WTC11 (cell line): ENCODE data around the gene RAMP1. TPM values are rescaled to one million over a fixed set of nuclear protein-coding genes. Genes with fewer than 3 reads are reported as not detected.

Source experiments
- ATAC-seq: fragments of 200-7000 bp; cut with Tn5 transposase; 2 replicates; pipeline ENCODE4 v1.10.0; 2021; ENCODE audit warnings: mild to moderate bottlenecking, moderate library complexity
- CTCF ChIA-PET: fragments of 300-600 bp; sonication (Branson Sonifier 250); formaldehyde crosslinking; loops from one replicate; lab custom pipeline; 2021; ENCODE audit warnings: antibody characterized with exemption; lab: Charles Lee
- POLR2A ChIA-PET: fragments of 350-600 bp; sonication (Branson Sonifier 250); formaldehyde crosslinking; loops from one replicate; lab custom pipeline; 2021; ENCODE audit warnings: antibody characterized with exemption; lab: Charles Lee
- DNase-seq: peaks from one replicate; pipeline ENCODE4 v3.0.0; 2021; ENCODE audit warnings: low spot score
- H3K27ac Mint-ChIP-seq: 2 replicates; pipeline ENCODE4 v1.8.0; 2021; ENCODE audit warnings: mixed read lengths
- H3K27me3 Mint-ChIP-seq: 2 replicates; pipeline ENCODE4 v1.8.0; 2021; ENCODE audit warnings: low read depth, mild to moderate bottlenecking, moderate library complexity, mixed read lengths
- H3K36me3 Mint-ChIP-seq: 2 replicates; pipeline ENCODE4 v1.8.0; 2021; ENCODE audit warnings: mixed read lengths
- H3K4me1 Mint-ChIP-seq: 2 replicates; pipeline ENCODE4 v1.8.0; 2022; ENCODE audit warnings: mixed read lengths
- H3K4me3 Mint-ChIP-seq: 2 replicates; pipeline ENCODE4 v1.8.0; 2021; ENCODE audit warnings: mild to moderate bottlenecking, moderate library complexity, mixed read lengths
- H3K9me3 Mint-ChIP-seq: 2 replicates; pipeline ENCODE4 v1.8.0; 2021; ENCODE audit warnings: mixed read lengths
- ARID4B ChIP-seq: sonication (generic); formaldehyde crosslinking; IDR thresholded peaks from 2 replicates; pipeline ENCODE4 v1.8.0; 2023; ENCODE audit warnings: missing genetic modification reagents, mild to moderate bottlenecking, borderline replicate concordance
- CDX4 ChIP-seq: fragments of 250-450 bp; sonication (Bioruptor Pico); IDR thresholded peaks from 2 replicates; pipeline ENCODE4 v1.9.0; 2021; ENCODE audit warnings: moderate library complexity, mild to moderate bottlenecking, inconsistent platforms, borderline replicate concordance
- CREB1 ChIP-seq: sonication (generic); formaldehyde crosslinking; IDR thresholded peaks from 2 replicates; pipeline ENCODE4 v1.8.0; 2023; ENCODE audit warnings: mild to moderate bottlenecking, missing genetic modification reagents
- CREM ChIP-seq: sonication (generic); formaldehyde crosslinking; IDR thresholded peaks from 2 replicates; pipeline ENCODE4 v1.8.1; 2022; ENCODE audit warnings: mild to moderate bottlenecking, missing genetic modification reagents, moderate library complexity
- FOXJ3 ChIP-seq: sonication (generic); formaldehyde crosslinking; IDR thresholded peaks from 2 replicates; pipeline ENCODE4 v1.9.0; 2021; ENCODE audit warnings: missing genetic modification reagents, mild to moderate bottlenecking, borderline replicate concordance
- FOXP4 ChIP-seq: sonication (generic); formaldehyde crosslinking; IDR thresholded peaks from 2 replicates; pipeline ENCODE4 v1.8.0; 2022; ENCODE audit warnings: mild to moderate bottlenecking, missing genetic modification reagents
- GRHL2 ChIP-seq: fragments of 250-450 bp; sonication (Bioruptor Pico); IDR thresholded peaks from 2 replicates; pipeline ENCODE4 v1.8.0; 2022; ENCODE audit warnings: mild to moderate bottlenecking, moderate library complexity; ENCODE audit not compliant: insufficient replicate concordance, severe bottlenecking
- KAT7 ChIP-seq: sonication (generic); formaldehyde crosslinking; IDR thresholded peaks from 2 replicates; pipeline ENCODE4 v1.8.1; 2023; ENCODE audit warnings: missing genetic modification reagents, mild to moderate bottlenecking, borderline replicate concordance
- MXD4 ChIP-seq: fragments of 250-450 bp; sonication (Bioruptor Pico); IDR thresholded peaks from 2 replicates; pipeline ENCODE4 v1.8.0; 2021; ENCODE audit warnings: mild to moderate bottlenecking, moderate library complexity, borderline replicate concordance
- NR1H2 ChIP-seq: sonication (generic); formaldehyde crosslinking; IDR thresholded peaks from 2 replicates; pipeline ENCODE4 v1.9.0; 2021; ENCODE audit warnings: mild to moderate bottlenecking, moderate library complexity, missing genetic modification reagents
- NR2C2 ChIP-seq: sonication (generic); formaldehyde crosslinking; IDR thresholded peaks from 2 replicates; pipeline ENCODE4 v1.8.0; 2022; ENCODE audit warnings: mild to moderate bottlenecking, missing genetic modification reagents
- PREB ChIP-seq: sonication (generic); formaldehyde crosslinking; IDR thresholded peaks from 2 replicates; pipeline ENCODE4 v1.8.1; 2022; ENCODE audit warnings: mild to moderate bottlenecking, missing genetic modification reagents, moderate library complexity, borderline replicate concordance
- RELA ChIP-seq: sonication (generic); formaldehyde crosslinking; IDR thresholded peaks from 2 replicates; pipeline ENCODE4 v1.8.1; 2022; ENCODE audit warnings: missing genetic modification reagents, mild to moderate bottlenecking, borderline replicate concordance
- SMAD3 ChIP-seq: sonication (generic); formaldehyde crosslinking; IDR thresholded peaks from 2 replicates; pipeline ENCODE4 v1.8.0; 2022; ENCODE audit warnings: missing genetic modification reagents, mild to moderate bottlenecking, borderline replicate concordance
- SOX15 ChIP-seq: fragments of 250-450 bp; sonication (Bioruptor Pico); IDR thresholded peaks from 2 replicates; pipeline ENCODE4 v1.9.0; 2021; ENCODE audit warnings: mild to moderate bottlenecking
- TP53 ChIP-seq: sonication (generic); formaldehyde crosslinking; IDR thresholded peaks from 2 replicates; pipeline ENCODE4 v1.8.1; 2023; ENCODE audit warnings: mild to moderate bottlenecking, missing genetic modification reagents
- ZBTB21 ChIP-seq: sonication (generic); formaldehyde crosslinking; IDR thresholded peaks from 2 replicates; pipeline ENCODE4 v1.8.1; 2023; ENCODE audit warnings: mild to moderate bottlenecking, missing genetic modification reagents, borderline replicate concordance
- ZNF121 ChIP-seq: sonication (generic); formaldehyde crosslinking; IDR thresholded peaks from 2 replicates; pipeline ENCODE4 v1.8.0; 2023; ENCODE audit warnings: missing genetic modification reagents
- ZNF396 ChIP-seq: fragments of 250-450 bp; sonication (Bioruptor Pico); IDR thresholded peaks from 2 replicates; pipeline ENCODE4 v1.8.0; 2021; ENCODE audit warnings: mild to moderate bottlenecking, moderate library complexity, borderline replicate concordance
- ZNF532 ChIP-seq: fragments of 250-450 bp; sonication (Bioruptor Pico); IDR thresholded peaks from 2 replicates; pipeline ENCODE4 v1.9.0; 2021; ENCODE audit warnings: mild to moderate bottlenecking, borderline replicate concordance
- total RNA-seq: library from RNA; stranded (reverse); gene quantifications from 3 replicates; pipeline ENCODE4 v1.2.3, GENCODE V29; 2021
- TF ChIP-seq, protein P1 (sequence below): sonication (generic); formaldehyde crosslinking; IDR thresholded peaks from 2 replicates; pipeline ENCODE4 v1.8.1; 2023; ENCODE audit warnings: mild to moderate bottlenecking, missing genetic modification reagents, moderate library complexity
- TF ChIP-seq, protein P2 (sequence below): sonication (generic); formaldehyde crosslinking; IDR thresholded peaks from 2 replicates; pipeline ENCODE4 v1.8.1; 2022; ENCODE audit warnings: low read depth, missing genetic modification reagents, borderline replicate concordance

Gene RAMP1
- total RNA-seq, 1 experiment from 2014 or later = 1.0 TPM

GRCh38 chr2:237819231-237819630 lies 40.2 kb upstream of the RAMP1 start (continued):
- no peak for TF ChIP-seq ARID4B (CRISPR knock-in tag)
- TF ChIP-seq, protein P1, sequence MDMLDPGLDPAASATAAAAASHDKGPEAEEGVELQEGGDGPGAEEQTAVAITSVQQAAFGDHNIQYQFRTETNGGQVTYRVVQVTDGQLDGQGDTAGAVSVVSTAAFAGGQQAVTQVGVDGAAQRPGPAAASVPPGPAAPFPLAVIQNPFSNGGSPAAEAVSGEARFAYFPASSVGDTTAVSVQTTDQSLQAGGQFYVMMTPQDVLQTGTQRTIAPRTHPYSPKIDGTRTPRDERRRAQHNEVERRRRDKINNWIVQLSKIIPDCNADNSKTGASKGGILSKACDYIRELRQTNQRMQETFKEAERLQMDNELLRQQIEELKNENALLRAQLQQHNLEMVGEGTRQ (CRISPR knock-in tag) = no peak
- no peak for TF ChIP-seq NR2C2 (CRISPR knock-in tag)
- no peak for TF ChIP-seq SOX15 (CRISPR knock-in tag)
- TF ChIP-seq MXD4 = no peak
- no peak for TF ChIP-seq CREB1 (CRISPR knock-in tag)
- TF ChIP-seq TP53 = no peak
- no peak for TF ChIP-seq KAT7 (CRISPR knock-in tag)
- TF ChIP-seq SMAD3 (CRISPR knock-in tag) = no peak
- TF ChIP-seq ZBTB21 (CRISPR knock-in tag) = no peak
- no peak for TF ChIP-seq PREB (CRISPR knock-in tag)
- no peak for TF ChIP-seq ZNF121 (CRISPR knock-in tag)
- TF ChIP-seq, protein P2, sequence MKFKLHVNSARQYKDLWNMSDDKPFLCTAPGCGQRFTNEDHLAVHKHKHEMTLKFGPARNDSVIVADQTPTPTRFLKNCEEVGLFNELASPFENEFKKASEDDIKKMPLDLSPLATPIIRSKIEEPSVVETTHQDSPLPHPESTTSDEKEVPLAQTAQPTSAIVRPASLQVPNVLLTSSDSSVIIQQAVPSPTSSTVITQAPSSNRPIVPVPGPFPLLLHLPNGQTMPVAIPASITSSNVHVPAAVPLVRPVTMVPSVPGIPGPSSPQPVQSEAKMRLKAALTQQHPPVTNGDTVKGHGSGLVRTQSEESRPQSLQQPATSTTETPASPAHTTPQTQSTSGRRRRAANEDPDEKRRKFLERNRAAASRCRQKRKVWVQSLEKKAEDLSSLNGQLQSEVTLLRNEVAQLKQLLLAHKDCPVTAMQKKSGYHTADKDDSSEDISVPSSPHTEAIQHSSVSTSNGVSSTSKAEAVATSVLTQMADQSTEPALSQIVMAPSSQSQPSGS (CRISPR knock-in tag) = no peak
- TF ChIP-seq FOXP4 (CRISPR knock-in tag) = no peak
- no peak for TF ChIP-seq CDX4 (CRISPR knock-in tag)

- ATAC-seq (no peak), DNase-seq (no peak)
- ChIA-PET POLR2A (no interaction called here), CTCF (no interaction called here)
- Mint-ChIP-seq H3K9me3 (no peaks in the 10 kb centered on the region), H3K4me1 (no peaks in the 10 kb centered on the region), H3K4me3 (no peak overlapping the region), H3K27ac (no peak overlapping the region), H3K27me3 (0 out of 2 replicates have a peak, but pooled peaks cover 3% of the 10 kb centered on the region), H3K36me3 (no peaks in the 10 kb centered on the region)
- TF ChIP-seq GRHL2 (CRISPR knock-in tag) (no peak), ZNF396 (CRISPR knock-in tag) (no peak), ZBTB21 (CRISPR knock-in tag) (no peak), CREM (CRISPR knock-in tag) (no peak), FOXJ3 (CRISPR knock-in tag) (no peak), ZNF532 (CRISPR knock-in tag) (no peak), RELA (CRISPR knock-in tag) (no peak), KAT7 (CRISPR knock-in tag) (no peak), NR1H2 (CRISPR knock-in tag) (no peak)
These were observed 39.0 kb upstream of the RAMP1 start for GRCh38 chr2:237820421-237820820.
